ENCODE data around the gene ATP9A.

ATP9A gene

GRCh38 chr20:51592564-51592963 is 175.6 kb downstream of the ATP9A start:
- DNase-seq (ENCODE audit: low read depth) = no peak
- no peak for TF ChIP-seq MAX (IDR thresholded peaks at IDR 0.05; ENCODE audit: low read depth, low read length)
- TF ChIP-seq POLR2A (IDR thresholded peaks at IDR 0.05; ENCODE audit: extremely low read depth, insufficient read length) = no peak
- no peak for TF ChIP-seq CTCF (IDR thresholded peaks at IDR 0.05; ENCODE audit: low read depth, low read length)
- no peak for TF ChIP-seq MYC (IDR thresholded peaks at IDR 0.05; ENCODE audit: low read depth, low read length)
- no peak overlapping the region for H3K4me3 ChIP-seq (ENCODE audit: low read depth, low read length)

- no peak for DNase-seq (ENCODE audit: low read depth)
Observed at GRCh38 chr20:51591871-51592270, 176.3 kb downstream of the ATP9A start.

GRCh38 chr20:51588762-51589161 is 179.4 kb downstream of the ATP9A start:
- no peak overlapping the region for H3K4me3 ChIP-seq (ENCODE audit: low read depth, low read length)
- no peak for TF ChIP-seq POLR2A (IDR thresholded peaks at IDR 0.05; ENCODE audit: extremely low read depth, insufficient read length)
- TF ChIP-seq CTCF (IDR thresholded peaks at IDR 0.05; ENCODE audit: low read depth, low read length) = no peak
- TF ChIP-seq MAX (IDR thresholded peaks at IDR 0.05; ENCODE audit: low read depth, low read length) = no peak
- no peak for TF ChIP-seq MYC (IDR thresholded peaks at IDR 0.05; ENCODE audit: low read depth, low read length)
- DNase-seq (ENCODE audit: low read depth) = no peak

More at GRCh38 chr20:51591871-51592270, 176.3 kb downstream of the ATP9A start:
- H3K4me3 ChIP-seq (ENCODE audit: low read depth, low read length) = no peak overlapping the region
- TF ChIP-seq MYC (IDR thresholded peaks at IDR 0.05; ENCODE audit: low read depth, low read length) (no peak), MAX (IDR thresholded peaks at IDR 0.05; ENCODE audit: low read depth, low read length) (no peak), POLR2A (IDR thresholded peaks at IDR 0.05; ENCODE audit: extremely low read depth, insufficient read length) (no peak), CTCF (IDR thresholded peaks at IDR 0.05; ENCODE audit: low read depth, low read length) (no peak)

- TF ChIP-seq MYC (IDR thresholded peaks at IDR 0.05; ENCODE audit: low read depth, low read length) (no peak), CTCF (IDR thresholded peaks at IDR 0.05; ENCODE audit: low read depth, low read length) (no peak), POLR2A (IDR thresholded peaks at IDR 0.05; ENCODE audit: extremely low read depth, insufficient read length) (no peak), MAX (IDR thresholded peaks at IDR 0.05; ENCODE audit: low read depth, low read length) (no peak)
- no peak for DNase-seq (ENCODE audit: low read depth)
- no peak overlapping the region for H3K4me3 ChIP-seq (ENCODE audit: low read depth, low read length)
Observed at GRCh38 chr20:51587145-51587544, 181.0 kb downstream of the ATP9A start.

- TF ChIP-seq MYC (IDR thresholded peaks at IDR 0.05; ENCODE audit: low read depth, low read length) (no peak), POLR2A (IDR thresholded peaks at IDR 0.05; ENCODE audit: extremely low read depth, insufficient read length) (no peak), CTCF (IDR thresholded peaks at IDR 0.05; ENCODE audit: low read depth, low read length) (no peak), MAX (IDR thresholded peaks at IDR 0.05; ENCODE audit: low read depth, low read length) (no peak)
- DNase-seq (ENCODE audit: low read depth) = peak; percentile 62
- no peak overlapping the region for H3K4me3 ChIP-seq (ENCODE audit: low read depth, low read length)
Observed at GRCh38 chr20:51586005-51586440, 182.2 kb downstream of the ATP9A start.
